Upper lobe of left lung (tissue), 4 donors: ENCODE measurements around the gene IPP.

ENCODE experiments used
- CTCF ChIP-seq, 6 experiments: fragments of 450-650 bp in 4 of 6; fragments of 200-600 bp in 2 of 6; sonication (generic) in 2 of 6; IDR thresholded peaks; one replicate each; pipeline ENCODE4 v1.5.1; 2016 to 2019; ENCODE audit warnings: antibody characterized with exemption in 6 of 6
- POLR2A ChIP-seq, 4 donors: fragments of 450-650 bp; IDR thresholded peaks; one replicate each; pipeline ENCODE4 v1.5.1; 2016 to 2017; ENCODE audit warnings: antibody characterized with exemption in 4 of 4, mild to moderate bottlenecking in 2 of 4
- POLR2AphosphoS5 ChIP-seq, 2 donors: sonication (generic); formaldehyde crosslinking; IDR thresholded peaks; one replicate each; pipeline ENCODE4 v1.5.1; 2017; ENCODE audit warnings: antibody characterized with exemption in 2 of 2

DNA sequence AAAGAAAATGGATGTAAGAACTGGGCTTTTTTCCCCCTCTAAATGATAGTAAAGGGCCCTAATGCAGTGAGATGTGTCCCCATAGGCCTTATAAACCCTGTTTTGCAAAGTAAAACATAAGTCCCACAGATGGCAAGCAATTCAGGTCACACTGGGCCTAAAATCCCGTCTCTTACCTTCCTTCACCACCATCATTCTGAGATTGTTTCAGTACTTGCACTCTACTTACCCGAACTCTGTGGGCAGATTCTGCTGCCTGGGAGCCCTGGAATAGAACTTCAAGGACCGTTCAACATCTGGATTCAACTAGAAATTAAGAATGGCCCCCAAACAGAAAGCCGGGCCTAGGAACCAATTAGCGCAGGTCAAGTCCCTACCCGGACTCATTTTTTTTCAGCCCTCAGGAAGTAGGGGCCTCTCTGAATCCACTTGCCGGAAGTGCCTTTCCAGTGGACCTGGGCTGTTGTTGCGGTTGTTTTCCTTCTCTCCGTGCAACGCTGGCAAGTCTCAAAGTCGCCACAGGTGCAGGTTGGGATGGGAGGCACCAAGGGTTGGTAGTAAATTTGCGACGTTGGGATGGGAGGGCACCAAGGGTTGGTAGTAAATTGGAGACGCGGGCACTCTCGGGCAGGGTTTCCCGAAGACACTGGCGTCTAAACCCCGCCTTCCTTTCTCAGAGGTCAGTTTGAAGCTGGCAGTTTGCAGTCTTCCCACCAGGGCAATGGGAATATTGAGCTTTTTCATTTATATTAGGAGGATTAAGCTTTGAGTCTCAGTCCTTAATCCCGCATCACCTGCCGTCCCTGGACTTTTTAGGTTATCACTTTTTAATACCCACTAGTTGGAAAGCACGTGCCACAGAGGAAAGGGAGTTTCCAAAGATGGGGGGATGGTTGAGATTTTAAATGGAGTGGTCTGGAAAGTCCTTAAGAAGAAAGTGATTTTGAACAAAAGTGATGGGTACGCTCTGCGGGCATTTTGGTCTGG, 62.4 kb downstream of the IPP start, which contains the start of gene TMEM69:
- TF ChIP-seq CTCF (IDR thresholded peaks at IDR 0.05) (peak in 4 of 6 experiments; percentile 27 to 54 (median 36)), POLR2AphosphoS5 (IDR thresholded peaks at IDR 0.05) (peak; percentile 61 to 78), POLR2A (IDR thresholded peaks at IDR 0.05) (peak in 2 of 4 donors; percentile 19 to 56)
